ENCODE results near the gene ETV4. TPM values are rescaled to one million over a fixed set of nuclear protein-coding genes. Genes with fewer than 3 reads are reported as not detected.

Gene ETV4
- total and polyA plus RNA-seq, 2 of the 13 experiments (the other 11 are each of a cell fraction or from before 2014, with no cell fraction given) = 128 to 330 TPM

DNA sequence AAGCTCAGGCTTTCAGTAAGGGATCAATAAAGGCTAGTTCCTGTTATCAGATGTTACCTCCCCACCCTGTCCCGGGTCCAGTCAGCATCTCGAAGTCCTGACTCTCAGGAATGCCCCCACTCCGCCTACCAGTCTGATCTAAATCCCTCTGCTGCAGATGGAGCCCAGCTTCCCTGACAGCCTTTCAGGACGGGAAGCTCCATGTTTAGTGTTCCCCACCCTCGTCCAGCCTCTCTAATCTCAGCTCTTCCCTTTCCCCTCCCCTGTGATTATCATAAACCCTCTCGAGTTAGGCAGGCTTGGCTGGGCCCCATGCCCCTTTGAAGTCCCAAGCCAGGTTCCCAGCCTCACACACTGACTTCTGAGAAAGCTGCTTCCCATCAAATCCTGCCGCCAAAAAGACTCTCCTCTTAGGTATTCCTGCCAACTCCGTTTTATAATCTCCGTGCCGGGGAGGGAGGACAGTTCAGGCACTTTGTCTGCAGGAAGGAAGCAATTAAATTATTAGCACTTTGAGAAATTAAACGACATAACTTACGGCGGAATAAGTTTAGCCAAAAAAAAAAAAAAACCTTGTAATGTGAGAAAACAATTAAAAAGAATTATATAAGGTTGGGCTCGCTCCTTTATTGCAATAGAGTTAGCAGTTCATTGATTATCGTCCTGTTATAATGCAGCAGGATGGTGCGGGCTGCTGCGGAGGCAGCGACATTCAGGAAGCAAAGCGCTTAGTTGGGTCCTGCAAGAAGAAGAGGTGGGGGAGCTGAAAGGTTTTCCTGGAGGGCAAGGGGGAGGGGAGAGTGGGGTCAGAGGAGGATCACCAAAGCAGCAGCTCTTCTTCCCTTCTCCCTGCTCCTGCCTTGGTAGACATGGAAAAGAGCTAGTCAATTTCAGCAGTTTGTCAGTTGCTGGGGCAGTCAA is 16.8 kb upstream of the ETV4 start (continued):
- TF ChIP-seq RARA (CRISPR knock-in tag; IDR thresholded peaks at IDR 0.05) (no peak), ZSCAN25 (CRISPR knock-in tag; IDR thresholded peaks at IDR 0.05) (no peak), PHF21A (CRISPR knock-in tag; IDR thresholded peaks at IDR 0.05) (peak; percentile 60), JDP2 (CRISPR knock-in tag; IDR thresholded peaks at IDR 0.05; ENCODE audit: borderline replicate concordance) (no peak), HNRNPK (IDR thresholded peaks at IDR 0.05; ENCODE audit: low read depth, low read length, poor library complexity, severe bottlenecking) (no peak), ZNF720 (CRISPR knock-in tag; IDR thresholded peaks at IDR 0.05) (no peak), NONO (IDR thresholded peaks at IDR 0.05) (no peak), NONO (CRISPR knock-in tag; conservative IDR thresholded peaks at IDR 0.05) (peak; percentile 38; the same call in 1 of the 2 replicates), MTF1 (CRISPR knock-in tag; IDR thresholded peaks at IDR 0.05) (no peak), PHF20 (CRISPR knock-in tag; IDR thresholded peaks at IDR 0.05) (no peak), ZNF614 (CRISPR knock-in tag; IDR thresholded peaks at IDR 0.05; ENCODE audit: borderline replicate concordance) (no peak), ZNF761 (CRISPR knock-in tag; conservative IDR thresholded peaks at IDR 0.05) (no peak), SRSF1 (optimal IDR thresholded peaks at IDR 0.05; ENCODE audit: low read depth, low read length) (no peak), ZNF430 (CRISPR knock-in tag; IDR thresholded peaks at IDR 0.05) (0 out of 2 replicates have a peak, but pooled peaks have one; percentile 21), ZNF282 (IDR thresholded peaks at IDR 0.05; ENCODE audit: partially characterized antibody) (no peak), DNMT3B (CRISPR knock-in tag; conservative IDR thresholded peaks at IDR 0.05) (no peak), POGZ (CRISPR knock-in tag; IDR thresholded peaks at IDR 0.05) (no peak), KDM4B (CRISPR knock-in tag; IDR thresholded peaks at IDR 0.05) (no peak), ZNF766 (CRISPR knock-in tag; IDR thresholded peaks at IDR 0.05; ENCODE audit: borderline replicate concordance) (no peak), MIXL1 (CRISPR knock-in tag; IDR thresholded peaks at IDR 0.05) (no peak), ZNF329 (CRISPR knock-in tag; IDR thresholded peaks at IDR 0.05; ENCODE audit: low read depth) (no peak), CREB1 (IDR thresholded peaks at IDR 0.05) (no peak), CREB1 (CRISPR knock-in tag; IDR thresholded peaks at IDR 0.05) (no peak)
- TF ChIP-seq, protein P1, sequence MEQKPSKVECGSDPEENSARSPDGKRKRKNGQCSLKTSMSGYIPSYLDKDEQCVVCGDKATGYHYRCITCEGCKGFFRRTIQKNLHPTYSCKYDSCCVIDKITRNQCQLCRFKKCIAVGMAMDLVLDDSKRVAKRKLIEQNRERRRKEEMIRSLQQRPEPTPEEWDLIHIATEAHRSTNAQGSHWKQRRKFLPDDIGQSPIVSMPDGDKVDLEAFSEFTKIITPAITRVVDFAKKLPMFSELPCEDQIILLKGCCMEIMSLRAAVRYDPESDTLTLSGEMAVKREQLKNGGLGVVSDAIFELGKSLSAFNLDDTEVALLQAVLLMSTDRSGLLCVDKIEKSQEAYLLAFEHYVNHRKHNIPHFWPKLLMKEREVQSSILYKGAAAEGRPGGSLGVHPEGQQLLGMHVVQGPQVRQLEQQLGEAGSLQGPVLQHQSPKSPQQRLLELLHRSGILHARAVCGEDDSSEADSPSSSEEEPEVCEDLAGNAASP (CRISPR knock-in tag; IDR thresholded peaks at IDR 0.05; ENCODE audit: borderline replicate concordance) = no peak
- TF ChIP-seq, protein P2, sequence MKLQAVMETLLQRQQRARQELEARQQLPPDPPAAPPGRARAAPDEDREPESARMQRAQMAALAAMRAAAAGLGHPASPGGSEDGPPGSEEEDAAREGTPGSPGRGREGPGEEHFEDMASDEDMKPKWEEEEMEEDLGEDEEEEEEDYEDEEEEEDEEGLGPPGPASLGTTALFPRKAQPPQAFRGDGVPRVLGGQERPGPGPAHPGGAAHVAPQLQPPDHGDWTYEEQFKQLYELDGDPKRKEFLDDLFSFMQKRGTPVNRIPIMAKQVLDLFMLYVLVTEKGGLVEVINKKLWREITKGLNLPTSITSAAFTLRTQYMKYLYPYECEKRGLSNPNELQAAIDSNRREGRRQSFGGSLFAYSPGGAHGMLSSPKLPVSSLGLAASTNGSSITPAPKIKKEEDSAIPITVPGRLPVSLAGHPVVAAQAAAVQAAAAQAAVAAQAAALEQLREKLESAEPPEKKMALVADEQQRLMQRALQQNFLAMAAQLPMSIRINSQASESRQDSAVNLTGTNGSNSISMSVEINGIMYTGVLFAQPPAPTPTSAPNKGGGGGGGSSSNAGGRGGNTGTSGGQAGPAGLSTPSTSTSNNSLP (IDR thresholded peaks at IDR 0.05; ENCODE audit: low read depth, low read length) = no peak
- TF ChIP-seq, protein P3, sequence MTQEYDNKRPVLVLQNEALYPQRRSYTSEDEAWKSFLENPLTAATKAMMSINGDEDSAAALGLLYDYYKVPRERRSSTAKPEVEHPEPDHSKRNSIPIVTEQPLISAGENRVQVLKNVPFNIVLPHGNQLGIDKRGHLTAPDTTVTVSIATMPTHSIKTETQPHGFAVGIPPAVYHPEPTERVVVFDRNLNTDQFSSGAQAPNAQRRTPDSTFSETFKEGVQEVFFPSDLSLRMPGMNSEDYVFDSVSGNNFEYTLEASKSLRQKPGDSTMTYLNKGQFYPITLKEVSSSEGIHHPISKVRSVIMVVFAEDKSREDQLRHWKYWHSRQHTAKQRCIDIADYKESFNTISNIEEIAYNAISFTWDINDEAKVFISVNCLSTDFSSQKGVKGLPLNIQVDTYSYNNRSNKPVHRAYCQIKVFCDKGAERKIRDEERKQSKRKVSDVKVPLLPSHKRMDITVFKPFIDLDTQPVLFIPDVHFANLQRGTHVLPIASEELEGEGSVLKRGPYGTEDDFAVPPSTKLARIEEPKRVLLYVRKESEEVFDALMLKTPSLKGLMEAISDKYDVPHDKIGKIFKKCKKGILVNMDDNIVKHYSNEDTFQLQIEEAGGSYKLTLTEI (CRISPR knock-in tag; conservative IDR thresholded peaks at IDR 0.05) = no peak
- TF ChIP-seq, protein P4, sequence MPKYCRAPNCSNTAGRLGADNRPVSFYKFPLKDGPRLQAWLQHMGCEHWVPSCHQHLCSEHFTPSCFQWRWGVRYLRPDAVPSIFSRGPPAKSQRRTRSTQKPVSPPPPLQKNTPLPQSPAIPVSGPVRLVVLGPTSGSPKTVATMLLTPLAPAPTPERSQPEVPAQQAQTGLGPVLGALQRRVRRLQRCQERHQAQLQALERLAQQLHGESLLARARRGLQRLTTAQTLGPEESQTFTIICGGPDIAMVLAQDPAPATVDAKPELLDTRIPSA (CRISPR knock-in tag; IDR thresholded peaks at IDR 0.05; ENCODE audit: borderline replicate concordance) = no peak
